ENCODE data around the gene ITGB8. TPM values are rescaled to one million over a fixed set of nuclear protein-coding genes. Genes with fewer than 3 reads are reported as not detected.
"Not testable (repeated sequence)": the region's sequence is repeated elsewhere in the genome, so short reads cannot be mapped to it uniquely, and the experiment has no call there.

Gene ITGB8
- total and polyA plus RNA-seq, 2 experiments from 2014 or later, result 3.3 to 9.9 TPM

DNA sequence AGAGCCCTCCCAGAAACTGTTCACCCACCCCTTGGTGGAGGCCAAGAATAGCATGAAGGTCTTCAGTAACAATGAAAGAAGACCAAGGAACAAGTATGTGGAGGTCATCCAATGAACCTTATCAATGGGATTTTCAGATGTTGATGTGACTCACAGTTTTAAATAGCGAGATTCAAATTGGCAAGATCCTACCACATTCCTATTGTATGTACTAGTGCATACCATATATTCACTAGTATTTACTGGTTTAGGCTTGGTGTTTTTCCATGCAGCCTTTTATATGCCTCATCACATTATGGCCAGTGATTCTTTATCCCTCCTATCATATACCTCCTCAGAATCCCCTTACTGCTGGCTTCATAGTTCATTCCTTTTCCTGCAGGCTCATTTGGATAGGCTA lies 54.4 kb downstream of the ITGB8 start:
- Histone ChIP-seq H3K27ac (0 out of 2 replicates have a peak overlapping the region, but pooled peaks have one; percentile 15), H3K27me3 (replicated peaks; ENCODE audit: insufficient read depth) (no peaks in the 10 kb centered on the region), H2AFZ (no peak overlapping the region), H3K9ac (no peak overlapping the region), H3K36me3 (ENCODE audit: low read depth) (peaks cover 11% of the 10 kb centered on the region; the same call in 1 of the 2 replicates), H3K4me1 (ENCODE audit: insufficient read depth) (peaks cover 17% of the 10 kb centered on the region), H4K20me1 (ENCODE audit: insufficient read depth) (no peaks in the 10 kb centered on the region), H3K4me3 (no peak overlapping the region), H3K9me2 (ENCODE audit: insufficient read depth) (no peaks in the 10 kb centered on the region; the same call in 1 of the 2 replicates), H3K9me3 (ENCODE audit: low read depth) (no peaks in the 10 kb centered on the region), H3K79me2 (ENCODE audit: insufficient read depth) (no peaks in the 10 kb centered on the region), H3K4me2 (ENCODE audit: unreplicated experiment) (peak overlapping the region; percentile 10), H3F3A (ENCODE audit: insufficient read depth) (0 out of 2 replicates have a peak, but pooled peaks cover 8% of the 10 kb centered on the region)
- peak; percentile 67 for DNase-seq
- WGBS, 2 experiments (ENCODE audit: low coverage in 1 of 2, low lambda C conversion rate in 2 of 2, missing lambda C conversion rate in 2 of 2), result 9 to 19% methylated on average over 1 of the region's 1 CpG
- in situ Hi-C loops (cut with MboI), result no loop called here
- TF ChIP-seq EZH2 (IDR thresholded peaks at IDR 0.05; ENCODE audit: insufficient read depth, poor library complexity, severe bottlenecking), result no peak
- no peak for TF ChIP-seq EZH2phosphoT487 (IDR thresholded peaks at IDR 0.05; ENCODE audit: insufficient read depth, low read depth)

GRCh38 chr7:20388084-20388483 lies 57.4 kb downstream of the ITGB8 start:
- no peaks in the 10 kb centered on the region for H4K20me1 ChIP-seq (ENCODE audit: insufficient read depth)
- H3K27ac ChIP-seq, result no peak overlapping the region
- no peaks in the 10 kb centered on the region for H3K27me3 ChIP-seq (replicated peaks; ENCODE audit: insufficient read depth)
- no peaks in the 10 kb centered on the region for H3K79me2 ChIP-seq (ENCODE audit: insufficient read depth)
- H3K9me3 ChIP-seq (ENCODE audit: low read depth), result no peaks in the 10 kb centered on the region
- no peaks in the 10 kb centered on the region; the same call in 1 of the 2 replicates for H3K36me3 ChIP-seq (ENCODE audit: low read depth)
- 0 out of 2 replicates have a peak, but pooled peaks cover 8% of the 10 kb centered on the region for H3F3A ChIP-seq (ENCODE audit: insufficient read depth)
- H3K9ac ChIP-seq, result no peak overlapping the region
- DNase-seq, result no peak
- in situ Hi-C loops (cut with MboI), result no loop called here
- 96 to 100% methylated on average over 1 of the region's 1 CpG for WGBS, 2 experiments (ENCODE audit: low coverage in 1 of 2, low lambda C conversion rate in 2 of 2, missing lambda C conversion rate in 2 of 2)
- TF ChIP-seq EZH2phosphoT487 (IDR thresholded peaks at IDR 0.05; ENCODE audit: insufficient read depth, low read depth) (no peak), EZH2 (IDR thresholded peaks at IDR 0.05; ENCODE audit: insufficient read depth, poor library complexity, severe bottlenecking) (no peak)
- H3K4me2 ChIP-seq (ENCODE audit: unreplicated experiment), result no peak overlapping the region
- H3K4me3 ChIP-seq, result no peak overlapping the region
- H2AFZ ChIP-seq, result no peak overlapping the region
- peaks cover 17% of the 10 kb centered on the region for H3K4me1 ChIP-seq (ENCODE audit: insufficient read depth)
- H3K9me2 ChIP-seq (ENCODE audit: insufficient read depth), result no peaks in the 10 kb centered on the region; the same call in 1 of the 2 replicates

- H3K36me3 ChIP-seq (ENCODE audit: low read depth); H3K4me3 ChIP-seq; H3K9ac ChIP-seq; H3F3A ChIP-seq (ENCODE audit: insufficient read depth); H3K9me3 ChIP-seq (ENCODE audit: low read depth); H4K20me1 ChIP-seq (ENCODE audit: insufficient read depth); H3K27me3 ChIP-seq (replicated peaks; ENCODE audit: insufficient read depth); H2AFZ ChIP-seq; H3K27ac ChIP-seq; H3K79me2 ChIP-seq (ENCODE audit: insufficient read depth); H3K9me2 ChIP-seq (ENCODE audit: insufficient read depth); H3K4me2 ChIP-seq (ENCODE audit: unreplicated experiment); in situ Hi-C loops (cut with MboI); DNase-seq: not testable (repeated sequence)
- peaks cover 17% of the 10 kb centered on the region for H3K4me1 ChIP-seq (ENCODE audit: insufficient read depth)
- 85% methylated on average over 2 of the region's 2 CpGs for WGBS, 2 experiments (ENCODE audit: low coverage in 1 of 2, low lambda C conversion rate in 2 of 2, missing lambda C conversion rate in 2 of 2)
Measured at GRCh38 chr7:20389192-20389591, 58.5 kb downstream of the ITGB8 start.

GRCh38 chr7:20393021-20393610 lies 62.4 kb downstream of the ITGB8 start:
- no peak for DNase-seq
- no peaks in the 10 kb centered on the region for H4K20me1 ChIP-seq (ENCODE audit: insufficient read depth)
- no peak overlapping the region for H3K27ac ChIP-seq
- H2AFZ ChIP-seq, result no peak overlapping the region
- no peaks in the 10 kb centered on the region for H3F3A ChIP-seq (ENCODE audit: insufficient read depth)
- no peak overlapping the region for H3K4me3 ChIP-seq
- no peaks in the 10 kb centered on the region for H3K79me2 ChIP-seq (ENCODE audit: insufficient read depth)
- no peaks in the 10 kb centered on the region for H3K27me3 ChIP-seq (replicated peaks; ENCODE audit: insufficient read depth)
- H3K9ac ChIP-seq, result no peak overlapping the region
- H3K9me3 ChIP-seq (ENCODE audit: low read depth), result no peaks in the 10 kb centered on the region
- WGBS, 2 experiments (ENCODE audit: low coverage in 1 of 2, low lambda C conversion rate in 2 of 2, missing lambda C conversion rate in 2 of 2), result 73 to 75% methylated on average over 2 of the region's 2 CpGs
- no peaks in the 10 kb centered on the region; the same call in 1 of the 2 replicates for H3K36me3 ChIP-seq (ENCODE audit: low read depth)
- H3K9me2 ChIP-seq (ENCODE audit: insufficient read depth), result no peaks in the 10 kb centered on the region
- TF ChIP-seq EZH2 (IDR thresholded peaks at IDR 0.05; ENCODE audit: insufficient read depth, poor library complexity, severe bottlenecking) (no peak), EZH2phosphoT487 (IDR thresholded peaks at IDR 0.05; ENCODE audit: insufficient read depth, low read depth) (no peak)
- no peaks in the 10 kb centered on the region for H3K4me1 ChIP-seq (ENCODE audit: insufficient read depth)
- no peak overlapping the region for H3K4me2 ChIP-seq (ENCODE audit: unreplicated experiment)
- in situ Hi-C loops (cut with MboI), result no loop called here

Measured in GM23248 (cell line).